ENCODE measurements around the gene ESPL1.
A peak's percentile ranks its signal among the peaks of the same experiment; 100 is the strongest.

ESPL1 gene

GRCh38 chr12:53236443-53237111, 31.5 kb upstream of the ESPL1 start:
- H3K27me3 ChIP-seq = no peaks in the 10 kb centered on the region
- H3K9ac ChIP-seq = 0 out of 2 replicates have a peak overlapping the region, but pooled peaks have one; percentile 21
- H3K9me3 ChIP-seq = no peaks in the 10 kb centered on the region
- no peaks in the 10 kb centered on the region for H3K36me3 ChIP-seq
- no peak for TF ChIP-seq Cebpa-rat (IDR thresholded peaks at IDR 0.05)
- peak overlapping the region; percentile 99 for H3K4me2 ChIP-seq
- H3K4me3 ChIP-seq = no peak overlapping the region
- H3K27ac ChIP-seq = peak overlapping the region; percentile 28; the same call in 1 of the 2 replicates
- no peaks in the 10 kb centered on the region for H4K20me1 ChIP-seq
- H3K4me1 ChIP-seq = peaks cover 50% of the 10 kb centered on the region

GRCh38 chr12:53239643-53240258, 28.3 kb upstream of the ESPL1 start:
- no peaks in the 10 kb centered on the region for H3K9me3 ChIP-seq
- H3K4me3 ChIP-seq = no peak overlapping the region
- H3K27me3 ChIP-seq = no peaks in the 10 kb centered on the region
- H3K9ac ChIP-seq = no peak overlapping the region
- no peak overlapping the region for H3K27ac ChIP-seq
- H3K36me3 ChIP-seq = no peaks in the 10 kb centered on the region
- no peaks in the 10 kb centered on the region for H4K20me1 ChIP-seq
- TF ChIP-seq Cebpa-rat (IDR thresholded peaks at IDR 0.05) = no peak
- peaks cover 30% of the 10 kb centered on the region for H3K4me1 ChIP-seq
- no peak overlapping the region for H3K4me2 ChIP-seq

- no peak overlapping the region for H3K27ac ChIP-seq
- no peaks in the 10 kb centered on the region for H3K27me3 ChIP-seq
- no peak overlapping the region for H3K4me3 ChIP-seq
- no peaks in the 10 kb centered on the region for H4K20me1 ChIP-seq
- H3K36me3 ChIP-seq = no peaks in the 10 kb centered on the region
- H3K4me2 ChIP-seq = no peak overlapping the region
- no peaks in the 10 kb centered on the region for H3K9me3 ChIP-seq
- no peak for TF ChIP-seq Cebpa-rat (IDR thresholded peaks at IDR 0.05)
- peaks cover 9% of the 10 kb centered on the region for H3K4me1 ChIP-seq
- no peak overlapping the region for H3K9ac ChIP-seq
These were observed 26.3 kb upstream of the ESPL1 start for GRCh38 chr12:53241623-53242412.

GRCh38 chr12:53244337-53244736, 23.8 kb upstream of the ESPL1 start:
- no peak for TF ChIP-seq Cebpa-rat (IDR thresholded peaks at IDR 0.05)
- H3K4me2 ChIP-seq = no peak overlapping the region
- H3K9me3 ChIP-seq = no peaks in the 10 kb centered on the region
- no peak overlapping the region for H3K9ac ChIP-seq
- H3K27ac ChIP-seq = no peak overlapping the region
- no peaks in the 10 kb centered on the region for H4K20me1 ChIP-seq
- H3K36me3 ChIP-seq = no peaks in the 10 kb centered on the region
- no peak overlapping the region for H3K4me3 ChIP-seq
- no peaks in the 10 kb centered on the region for H3K27me3 ChIP-seq
- H3K4me1 ChIP-seq = peaks cover 6% of the 10 kb centered on the region; the same call in 1 of the 2 replicates

- H3K9me3 ChIP-seq = no peaks in the 10 kb centered on the region
- no peak overlapping the region for H3K27ac ChIP-seq
- H3K4me2 ChIP-seq = no peak overlapping the region
- H3K4me3 ChIP-seq = no peak overlapping the region
- H3K36me3 ChIP-seq = no peaks in the 10 kb centered on the region
- no peaks in the 10 kb centered on the region for H4K20me1 ChIP-seq
- H3K4me1 ChIP-seq = peaks cover 6% of the 10 kb centered on the region; the same call in 1 of the 2 replicates
- no peak for TF ChIP-seq Cebpa-rat (IDR thresholded peaks at IDR 0.05)
- H3K9ac ChIP-seq = no peak overlapping the region
- H3K27me3 ChIP-seq = no peaks in the 10 kb centered on the region
These were observed 22.8 kb upstream of the ESPL1 start for GRCh38 chr12:53245286-53245685.

GRCh38 chr12:53251477-53252348, 16.4 kb upstream of the ESPL1 start:
- Histone ChIP-seq H3K27me3 (no peaks in the 10 kb centered on the region), H3K27ac (peak overlapping the region; percentile 82), H3K4me1 (peaks cover 51% of the 10 kb centered on the region), H3K4me3 (peak overlapping the region; percentile 90), H3K4me2 (peak overlapping the region; percentile 98), H4K20me1 (no peaks in the 10 kb centered on the region), H3K9ac (peak overlapping the region; percentile 85), H3K9me3 (no peaks in the 10 kb centered on the region), H3K36me3 (peaks cover 24% of the 10 kb centered on the region)
- no peak for TF ChIP-seq Cebpa-rat (IDR thresholded peaks at IDR 0.05)

GRCh38 chr12:53252349-53252916, 15.7 kb upstream of the ESPL1 start:
- no peaks in the 10 kb centered on the region for H4K20me1 ChIP-seq
- peaks cover 24% of the 10 kb centered on the region for H3K36me3 ChIP-seq
- H3K9me3 ChIP-seq = no peaks in the 10 kb centered on the region
- H3K4me1 ChIP-seq = peaks cover 52% of the 10 kb centered on the region
- TF ChIP-seq Cebpa-rat (IDR thresholded peaks at IDR 0.05) = no peak
- H3K4me3 ChIP-seq = peak overlapping the region; percentile 90
- H3K4me2 ChIP-seq = peak overlapping the region; percentile 98
- H3K27ac ChIP-seq = peak overlapping the region; percentile 82
- H3K27me3 ChIP-seq = no peaks in the 10 kb centered on the region
- peak overlapping the region; percentile 85 for H3K9ac ChIP-seq

GRCh38 chr12:53253298-53253697, 14.8 kb upstream of the ESPL1 start:
- Histone ChIP-seq H3K36me3 (peaks cover 24% of the 10 kb centered on the region), H3K9me3 (no peaks in the 10 kb centered on the region), H3K9ac (peak overlapping the region; percentile 85), H3K4me2 (peak overlapping the region; percentile 98), H3K4me3 (peak overlapping the region; percentile 90), H4K20me1 (no peaks in the 10 kb centered on the region), H3K4me1 (peaks cover 58% of the 10 kb centered on the region), H3K27ac (peak overlapping the region; percentile 82; the same call in 1 of the 2 replicates), H3K27me3 (no peaks in the 10 kb centered on the region)
- TF ChIP-seq Cebpa-rat (IDR thresholded peaks at IDR 0.05) = no peak
